Neural cell (in vitro differentiated cells): ENCODE results near the gene ATP2B1. TPM values are rescaled to one million over a fixed set of nuclear protein-coding genes. Genes with fewer than 3 reads are reported as not detected.

Source experiments
- H2AFZ ChIP-seq: fragments of 200-600, 300-800 bp; sonication (generic), shearing (Covaris generic); 2 replicates; pipeline ENCODE4 v1.6.0; 2014; ENCODE audit warnings: low read depth, mild to moderate bottlenecking, antibody characterized with exemption, low read length, moderate library complexity
- H3F3A ChIP-seq: fragments of 200-600 bp; shearing (Covaris generic); 2 replicates; pipeline ENCODE4 v1.6.1; 2016; ENCODE audit warnings: mild to moderate bottlenecking, moderate library complexity, mixed read lengths, antibody characterized with exemption, low read length; ENCODE audit not compliant: insufficient read depth, poor library complexity, severe bottlenecking
- H3K27ac ChIP-seq: fragments of 200-600, 300-800 bp; sonication (generic), shearing (Covaris generic); 2 replicates; pipeline ENCODE4 v1.5.1; 2014; ENCODE audit warnings: mild to moderate bottlenecking, low read length, moderate library complexity
- H3K27me3 ChIP-seq: fragments of 300-800, 200-600 bp; sonication (generic), shearing (Covaris generic); 2 replicates; pipeline ENCODE4 v1.6.0; 2014; ENCODE audit warnings: mild to moderate bottlenecking, low read depth, low read length, moderate library complexity; ENCODE audit not compliant: insufficient read depth
- H3K36me3 ChIP-seq: fragments of 300-800, 200-600 bp; sonication (generic), shearing (Covaris generic); 2 replicates; pipeline ENCODE4 v1.5.1; 2014; ENCODE audit warnings: mild to moderate bottlenecking, antibody characterized with exemption, low read length, moderate library complexity; ENCODE audit not compliant: insufficient read depth
- H3K4me2 ChIP-seq: fragments of 300-800, 200-600 bp; sonication (generic), shearing (Covaris generic); 2 replicates; pipeline ENCODE4 v1.6.0; 2014; ENCODE audit warnings: mild to moderate bottlenecking, low read length
- H3K4me3 ChIP-seq: fragments of 300-800, 200-600 bp; sonication (generic), shearing (Covaris generic); 2 replicates; pipeline ENCODE4 v1.5.1; 2014; ENCODE audit warnings: mild to moderate bottlenecking, low read length, moderate library complexity
- H3K79me2 ChIP-seq: fragments of 200-600 bp; shearing (Covaris generic); replicated peaks from 2 replicates; pipeline ENCODE4 v1.6.0; 2014; ENCODE audit warnings: mild to moderate bottlenecking, low read length, moderate library complexity; ENCODE audit not compliant: insufficient read depth
- H3K9ac ChIP-seq: fragments of 300-800, 200-600 bp; sonication (generic), shearing (Covaris generic); 2 replicates; pipeline ENCODE4 v1.6.1; 2016; ENCODE audit warnings: mild to moderate bottlenecking, low read length, mixed read lengths
- H3K9me2 ChIP-seq: fragments of 200-600 bp; shearing (Covaris generic); 2 replicates; pipeline ENCODE4 v1.6.1; 2016; ENCODE audit warnings: mild to moderate bottlenecking, low read length, mixed read lengths; ENCODE audit not compliant: insufficient read depth
- H3K9me3 ChIP-seq: fragments of 200-600, 300-800 bp; sonication (generic), shearing (Covaris generic); 2 replicates; pipeline ENCODE4 v1.6.1; 2016; ENCODE audit warnings: mild to moderate bottlenecking, mixed run types, low read length, moderate library complexity, mixed read lengths
- H4K20me1 ChIP-seq: fragments of 200-600 bp; shearing (Covaris generic); 2 replicates; pipeline ENCODE4 v1.6.1; 2016; ENCODE audit warnings: mild to moderate bottlenecking, mixed run types; ENCODE audit not compliant: insufficient read depth
- EP300 ChIP-seq: fragments of 450-650 bp; conservative IDR thresholded peaks from 2 replicates; pipeline ENCODE4 v1.6.1; 2014; ENCODE audit warnings: antibody characterized with exemption, mild to moderate bottlenecking, moderate library complexity; ENCODE audit not compliant: poor library complexity, severe bottlenecking
- EZH2 ChIP-seq: fragments of 200-600, 300-800 bp; shearing (Covaris generic), sonication (generic); IDR thresholded peaks from 2 replicates; pipeline ENCODE4 v1.6.1; 2014; ENCODE audit warnings: antibody characterized with exemption, low read length, borderline replicate concordance, mild to moderate bottlenecking; ENCODE audit not compliant: insufficient read depth, poor library complexity, severe bottlenecking
- MXI1 ChIP-seq: fragments of 450-650 bp; conservative IDR thresholded peaks from 2 replicates; pipeline ENCODE4 v1.6.1; 2014; ENCODE audit warnings: antibody characterized with exemption, mild to moderate bottlenecking; ENCODE audit not compliant: poor library complexity, severe bottlenecking
- POLR2AphosphoS5 ChIP-seq: IDR thresholded peaks from 2 replicates; pipeline ENCODE4 v1.6.1; 2012
- RAD21 ChIP-seq: fragments of 450-650 bp; conservative IDR thresholded peaks from 2 replicates; pipeline ENCODE4 v1.6.1; 2014; ENCODE audit warnings: antibody characterized with exemption, mild to moderate bottlenecking, moderate library complexity
- REST ChIP-seq: IDR thresholded peaks from 2 replicates; pipeline ENCODE4 v1.6.1; 2012; ENCODE audit warnings: borderline replicate concordance
- SMC3 ChIP-seq: fragments of 450-650 bp; conservative IDR thresholded peaks from 2 replicates; pipeline ENCODE4 v1.6.1; 2014; ENCODE audit warnings: antibody characterized with exemption, mild to moderate bottlenecking, moderate library complexity; ENCODE audit not compliant: poor library complexity
- TAF1 ChIP-seq: IDR thresholded peaks from 2 replicates; pipeline ENCODE4 v1.6.1; 2012; ENCODE audit warnings: low read depth
- polyA plus RNA-seq: library from polyadenylated mRNA; depleted of rRNA; stranded (reverse); fragments of >200 nt; gene quantifications from 2 replicates; pipeline ENCODE4 v1.2.3, GENCODE V29; 2014
- TF ChIP-seq, protein P1 (sequence below): fragments of 450-650 bp; IDR thresholded peaks from 2 replicates; pipeline ENCODE4 v1.5.1; 2014; ENCODE audit warnings: antibody characterized with exemption, mild to moderate bottlenecking, moderate library complexity; ENCODE audit not compliant: poor library complexity, severe bottlenecking

ATP2B1 gene
- polyA plus RNA-seq, 1 donor from 2014 or later: 139 TPM

GRCh38 chr12:89694542-89694941, 14.1 kb downstream of the ATP2B1 start:
- no peak overlapping the region for H3K9ac ChIP-seq
- TF ChIP-seq, protein P1, sequence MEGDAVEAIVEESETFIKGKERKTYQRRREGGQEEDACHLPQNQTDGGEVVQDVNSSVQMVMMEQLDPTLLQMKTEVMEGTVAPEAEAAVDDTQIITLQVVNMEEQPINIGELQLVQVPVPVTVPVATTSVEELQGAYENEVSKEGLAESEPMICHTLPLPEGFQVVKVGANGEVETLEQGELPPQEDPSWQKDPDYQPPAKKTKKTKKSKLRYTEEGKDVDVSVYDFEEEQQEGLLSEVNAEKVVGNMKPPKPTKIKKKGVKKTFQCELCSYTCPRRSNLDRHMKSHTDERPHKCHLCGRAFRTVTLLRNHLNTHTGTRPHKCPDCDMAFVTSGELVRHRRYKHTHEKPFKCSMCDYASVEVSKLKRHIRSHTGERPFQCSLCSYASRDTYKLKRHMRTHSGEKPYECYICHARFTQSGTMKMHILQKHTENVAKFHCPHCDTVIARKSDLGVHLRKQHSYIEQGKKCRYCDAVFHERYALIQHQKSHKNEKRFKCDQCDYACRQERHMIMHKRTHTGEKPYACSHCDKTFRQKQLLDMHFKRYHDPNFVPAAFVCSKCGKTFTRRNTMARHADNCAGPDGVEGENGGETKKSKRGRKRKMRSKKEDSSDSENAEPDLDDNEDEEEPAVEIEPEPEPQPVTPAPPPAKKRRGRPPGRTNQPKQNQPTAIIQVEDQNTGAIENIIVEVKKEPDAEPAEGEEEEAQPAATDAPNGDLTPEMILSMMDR: no peak
- TF ChIP-seq RAD21: no peak
- no peak for TF ChIP-seq MXI1
- TF ChIP-seq REST: no peak
- no peak for TF ChIP-seq EP300
- TF ChIP-seq EZH2: no peak
- no peak for TF ChIP-seq SMC3
- TF ChIP-seq TAF1: no peak
- no peak for TF ChIP-seq POLR2AphosphoS5
- H3K4me2 ChIP-seq: no peak overlapping the region
- H3K27ac ChIP-seq: no peak overlapping the region
- H3K27me3 ChIP-seq: no peaks in the 10 kb centered on the region
- H2AFZ ChIP-seq: no peak overlapping the region
- no peaks in the 10 kb centered on the region for H3K36me3 ChIP-seq
- H3K9me2 ChIP-seq: no peaks in the 10 kb centered on the region
- no peaks in the 10 kb centered on the region for H4K20me1 ChIP-seq
- peaks cover 46% of the 10 kb centered on the region for H3K79me2 ChIP-seq
- no peak overlapping the region for H3K4me3 ChIP-seq
- no peaks in the 10 kb centered on the region for H3F3A ChIP-seq
- H3K9me3 ChIP-seq: no peaks in the 10 kb centered on the region

GRCh38 chr12:89693639-89694202, 14.9 kb downstream of the ATP2B1 start:
- Histone ChIP-seq H3K36me3 (no peaks in the 10 kb centered on the region), H3K27me3 (no peaks in the 10 kb centered on the region), H3F3A (no peaks in the 10 kb centered on the region), H3K4me3 (no peak overlapping the region), H3K27ac (no peak overlapping the region), H3K79me2 (peaks cover 38% of the 10 kb centered on the region), H2AFZ (no peak overlapping the region), H3K9me2 (no peaks in the 10 kb centered on the region), H3K4me2 (no peak overlapping the region), H3K9ac (no peak overlapping the region), H4K20me1 (no peaks in the 10 kb centered on the region), H3K9me3 (no peaks in the 10 kb centered on the region)
- TF ChIP-seq EP300 (no peak), MXI1 (no peak), POLR2AphosphoS5 (no peak), SMC3 (no peak), REST (no peak), TAF1 (no peak), RAD21 (no peak)
- TF ChIP-seq, protein P1: no peak
